SK-N-SH treated with all-trans-retinoic acid at 6 μM for 48 hours (cell line): Measurements from ENCODE around the gene FIGNL2.

ENCODE experiments used
- ATAC-seq: fragments of 200-7000 bp; cut with Tn5 transposase; 3 replicates; pipeline ENCODE4 v1.9.1; 2020; ENCODE audit warnings: mild to moderate bottlenecking, moderate library complexity
- ARNTL ChIP-seq: fragments of 450-650 bp; formaldehyde crosslinking; IDR thresholded peaks from 2 replicates; pipeline ENCODE4 v1.5.0; 2020; ENCODE audit warnings: low read depth, mild to moderate bottlenecking, moderate library complexity, borderline replicate concordance
- BACH2 ChIP-seq: fragments of 250-450 bp; sonication (Bioruptor Pico); IDR thresholded peaks from 2 replicates; pipeline ENCODE4 v1.9.0; 2021; ENCODE audit warnings: mild to moderate bottlenecking, borderline replicate concordance
- CSRNP3 ChIP-seq: fragments of 250-450 bp; sonication (Bioruptor Pico); IDR thresholded peaks from 2 replicates; pipeline ENCODE4 v1.5.1; 2021; ENCODE audit warnings: mild to moderate bottlenecking, moderate library complexity
- ESRRG ChIP-seq: fragments of 250-450 bp; sonication (Bioruptor Pico); IDR thresholded peaks from 2 replicates; pipeline ENCODE4 v1.6.1; 2021; ENCODE audit warnings: mild to moderate bottlenecking
- OSR1 ChIP-seq: fragments of 250-450 bp; sonication (Bioruptor Pico); IDR thresholded peaks from 2 replicates; pipeline ENCODE4 v1.8.0; 2022; ENCODE audit warnings: moderate library complexity, mild to moderate bottlenecking, inconsistent platforms
- PATZ1 ChIP-seq: fragments of 250-450 bp; sonication (Bioruptor Pico); IDR thresholded peaks from 2 replicates; pipeline ENCODE4 v1.8.0; 2020; ENCODE audit warnings: mild to moderate bottlenecking, moderate library complexity, borderline replicate concordance
- POU6F1 ChIP-seq: fragments of 250-450 bp; sonication (Bioruptor Pico); IDR thresholded peaks from 2 replicates; pipeline ENCODE4 v1.8.0; 2021; ENCODE audit warnings: low read depth, mild to moderate bottlenecking, moderate library complexity, borderline replicate concordance
- PPARA ChIP-seq: fragments of 250-450 bp; sonication (Bioruptor Pico); IDR thresholded peaks from 2 replicates; pipeline ENCODE4 v1.5.0; 2020; ENCODE audit warnings: mild to moderate bottlenecking, borderline replicate concordance
- SNAI2 ChIP-seq: fragments of 250-450 bp; sonication (Bioruptor Pico); IDR thresholded peaks from 2 replicates; pipeline ENCODE4 v1.5.0; 2020; ENCODE audit warnings: mild to moderate bottlenecking, moderate library complexity
- TCF4 ChIP-seq: fragments of 250-450 bp; sonication (Bioruptor Pico); IDR thresholded peaks from 2 replicates; pipeline ENCODE4 v1.8.0; 2021; ENCODE audit warnings: mild to moderate bottlenecking, moderate library complexity, borderline replicate concordance
- TSHZ2 ChIP-seq: fragments of 250-450 bp; sonication (Bioruptor Pico); IDR thresholded peaks from 2 replicates; pipeline ENCODE4 v1.5.0; 2020; ENCODE audit warnings: mild to moderate bottlenecking, moderate library complexity
- ZC3H10 ChIP-seq: fragments of 250-450 bp; sonication (Bioruptor Pico); IDR thresholded peaks from 2 replicates; pipeline ENCODE4 v1.5.1; 2021; ENCODE audit warnings: mild to moderate bottlenecking, moderate library complexity
- ZFP3 ChIP-seq: fragments of 250-450 bp; sonication (Bioruptor Pico); IDR thresholded peaks from 2 replicates; pipeline ENCODE4 v1.5.0; 2020; ENCODE audit warnings: mild to moderate bottlenecking, moderate library complexity
- ZFP30 ChIP-seq: fragments of 450-650 bp; formaldehyde crosslinking; IDR thresholded peaks from 2 replicates; pipeline ENCODE4 v1.5.0; 2022; ENCODE audit warnings: mild to moderate bottlenecking, moderate library complexity
- ZNF565 ChIP-seq: fragments of 450-650 bp; formaldehyde crosslinking; conservative IDR thresholded peaks from 2 replicates; pipeline ENCODE4 v1.5.0; 2020; ENCODE audit warnings: low read depth, mild to moderate bottlenecking, moderate library complexity
- ZNF70 ChIP-seq: fragments of 450-650 bp; formaldehyde crosslinking; IDR thresholded peaks from 2 replicates; pipeline ENCODE4 v1.5.0; 2020; ENCODE audit warnings: mild to moderate bottlenecking, moderate library complexity
- ZNF8 ChIP-seq: fragments of 450-650 bp; formaldehyde crosslinking; IDR thresholded peaks from 2 replicates; pipeline ENCODE4 v1.5.0; 2020; ENCODE audit warnings: mild to moderate bottlenecking, moderate library complexity

The FIGNL2 gene

GRCh38 chr12:51774933-51775332 is 73.6 kb downstream of the FIGNL2 start:
- no peak for ATAC-seq
- TF ChIP-seq PPARA (CRISPR knock-in tag) (no peak), ZC3H10 (CRISPR knock-in tag) (no peak), ZFP30 (CRISPR knock-in tag) (no peak), TSHZ2 (CRISPR knock-in tag) (no peak), TCF4 (CRISPR knock-in tag) (no peak), ZNF8 (no peak), BACH2 (CRISPR knock-in tag) (no peak)

GRCh38 chr12:51773145-51773869 is 75.2 kb downstream of the FIGNL2 start:
- no peak for TF ChIP-seq TSHZ2 (CRISPR knock-in tag)
- no peak for TF ChIP-seq OSR1 (CRISPR knock-in tag)
- TF ChIP-seq ZNF8: peak; percentile 90
- TF ChIP-seq ZFP3 (CRISPR knock-in tag): no peak
- peak; percentile 79 for ATAC-seq

- TF ChIP-seq ESRRG (CRISPR knock-in tag) (no peak), ZNF70 (CRISPR knock-in tag) (no peak), ARNTL (no peak), ZNF8 (no peak), PATZ1 (CRISPR knock-in tag) (no peak), TCF4 (CRISPR knock-in tag) (no peak), POU6F1 (CRISPR knock-in tag) (no peak), CSRNP3 (no peak), ZNF565 (CRISPR knock-in tag) (no peak), OSR1 (CRISPR knock-in tag) (no peak), SNAI2 (no peak), BACH2 (CRISPR knock-in tag) (no peak), ZFP3 (CRISPR knock-in tag) (no peak)
- ATAC-seq: no peak
These were observed 77.5 kb downstream of the FIGNL2 start for GRCh38 chr12:51771008-51771407.
